Trophoblast cell (in vitro differentiated cells and primary cell): ENCODE data around the gene ARL13B.

Experiments
- DNase-seq, 2 donors: peaks; one replicate each; pipeline ENCODE4 v3.0.0-alpha.2; 2016
- H2AFZ ChIP-seq: 2 replicates; pipeline ENCODE4 v1.6.1; 2013; ENCODE audit warnings: low read length, moderate library complexity, mild to moderate bottlenecking; ENCODE audit not compliant: insufficient read depth, poor library complexity
- H2AK5ac ChIP-seq: 2 replicates; pipeline ENCODE4 v1.6.1; 2013; ENCODE audit warnings: mild to moderate bottlenecking, low read length
- H2BK120ac ChIP-seq: 2 replicates; pipeline ENCODE4 v1.6.1; 2013; ENCODE audit warnings: low read length, mild to moderate bottlenecking, moderate library complexity; ENCODE audit not compliant: insufficient read depth, poor library complexity
- H2BK12ac ChIP-seq: 2 replicates; pipeline ENCODE4 v1.6.1; 2013; ENCODE audit warnings: mild to moderate bottlenecking, low read length, moderate library complexity
- H2BK5ac ChIP-seq: 2 replicates; pipeline ENCODE4 v1.6.1; 2013; ENCODE audit warnings: low read length, low read depth, moderate library complexity, mild to moderate bottlenecking; ENCODE audit not compliant: poor library complexity
- H3K14ac ChIP-seq: 2 replicates; pipeline ENCODE4 v1.6.1; 2013; ENCODE audit warnings: mild to moderate bottlenecking, low read length
- H3K18ac ChIP-seq: 2 replicates; pipeline ENCODE4 v1.6.1; 2013; ENCODE audit warnings: mild to moderate bottlenecking, low read length
- H3K23ac ChIP-seq: 2 replicates; pipeline ENCODE4 v1.6.1; 2013; ENCODE audit warnings: low read length
- H3K27ac ChIP-seq: 2 replicates; pipeline ENCODE4 v1.5.1; 2013; ENCODE audit warnings: low read depth, mild to moderate bottlenecking, inconsistent platforms, low read length, moderate library complexity
- H3K27me3 ChIP-seq: 2 replicates; pipeline ENCODE4 v1.6.1; 2013; ENCODE audit warnings: inconsistent platforms, mild to moderate bottlenecking, low read length, moderate library complexity; ENCODE audit not compliant: insufficient read depth
- H3K36me3 ChIP-seq, 2 experiments: 1 replicate in 1 of 2; 2 replicates in 1 of 2; pipeline ENCODE4 v1.6.1; 2013; ENCODE audit warnings: low read length in 2 of 2, mild to moderate bottlenecking in 2 of 2, moderate library complexity in 1 of 2; ENCODE audit not compliant: insufficient read depth in 2 of 2, control insufficient read depth in 1 of 2
- H3K4ac ChIP-seq: 2 replicates; pipeline ENCODE4 v1.6.1; 2013; ENCODE audit warnings: low read depth, mild to moderate bottlenecking, low read length, moderate library complexity
- H3K4me1 ChIP-seq, 2 experiments: 1 replicate in 1 of 2; 2 replicates in 1 of 2; pipeline ENCODE4 v1.6.1; 2013; ENCODE audit warnings: low read length in 2 of 2, mild to moderate bottlenecking in 2 of 2, moderate library complexity in 1 of 2; ENCODE audit not compliant: insufficient read depth in 2 of 2, control insufficient read depth in 1 of 2
- H3K4me2 ChIP-seq: 2 replicates; pipeline ENCODE4 v1.6.1; 2013; ENCODE audit warnings: inconsistent platforms, mild to moderate bottlenecking, low read length, moderate library complexity
- H3K4me3 ChIP-seq: 2 replicates; pipeline ENCODE4 v1.5.1; 2013; ENCODE audit warnings: mild to moderate bottlenecking, low read depth, low read length, inconsistent platforms
- H3K79me1 ChIP-seq: one replicate; pipeline ENCODE4 v1.6.1; 2013; ENCODE audit warnings: low read length
- H3K79me2 ChIP-seq: 2 replicates; pipeline ENCODE4 v1.6.1; 2013; ENCODE audit warnings: low read length, mild to moderate bottlenecking; ENCODE audit not compliant: control insufficient read depth, insufficient read depth, poor library complexity
- H3K9ac ChIP-seq: 2 replicates; pipeline ENCODE4 v1.6.1; 2013; ENCODE audit warnings: mild to moderate bottlenecking, low read length
- H3K9me3 ChIP-seq: 2 replicates; pipeline ENCODE4 v1.6.1; 2013; ENCODE audit warnings: low read depth, mild to moderate bottlenecking, control low read depth, inconsistent platforms, low read length; ENCODE audit not compliant: insufficient read depth
- H4K12ac ChIP-seq: 2 replicates; pipeline ENCODE4 v1.6.1; 2013; ENCODE audit warnings: low read depth, mild to moderate bottlenecking, low read length, moderate library complexity
- H4K8ac ChIP-seq: 2 replicates; pipeline ENCODE4 v1.6.1; 2013; ENCODE audit warnings: low read depth, mild to moderate bottlenecking, low read length, moderate library complexity
- H4K91ac ChIP-seq: one replicate; pipeline ENCODE4 v1.6.1; 2013; ENCODE audit warnings: low read depth, mild to moderate bottlenecking, low read length, moderate library complexity
- WGBS: extraction: QIAGEN DNeasy Blood & Tissue Kit; methylation state at CpG from one replicate; pipeline ENCODE4 v1.1.7; 2013; ENCODE audit warnings: missing lambda C conversion rate; ENCODE audit not compliant: insufficient read length, insufficient coverage; ENCODE audit errors: extremely low coverage; 5-methylcytosine and 5-hydroxymethylcytosine counted together

ARL13B gene

GRCh38 chr3:94004301-94004910, 24.5 kb downstream of the ARL13B start:
- Histone ChIP-seq H4K91ac (no peak overlapping the region), H3K79me2 (no peaks in the 10 kb centered on the region), H3K9ac (no peak overlapping the region), H3K27ac (no peak overlapping the region), H3K36me3 (no peaks in the 10 kb centered on the region), H3K79me1 (no peaks in the 10 kb centered on the region), H2AK5ac (no peak overlapping the region), H3K18ac (no peak overlapping the region), H3K23ac (no peak overlapping the region), H4K12ac (no peak overlapping the region), H3K9me3 (no peaks in the 10 kb centered on the region), H2BK5ac (no peak overlapping the region), H3K27me3 (no peaks in the 10 kb centered on the region), H2AFZ (no peak overlapping the region), H2BK12ac (no peak overlapping the region), H3K14ac (no peak overlapping the region), H2BK120ac (no peak overlapping the region), H3K4me2 (no peak overlapping the region), H3K4ac (no peak overlapping the region), H3K4me1 (no peaks in the 10 kb centered on the region), H4K8ac (no peak overlapping the region), H3K4me3 (no peak overlapping the region)
- WGBS: no CpG with 5 or more reads among the region's 4 CpGs
- DNase-seq: peak; percentile 4 to 61

- Histone ChIP-seq H3K4ac (no peak overlapping the region), H2BK5ac (no peak overlapping the region), H3K27me3 (no peaks in the 10 kb centered on the region), H2BK120ac (no peak overlapping the region), H3K36me3 (no peaks in the 10 kb centered on the region), H3K4me2 (no peak overlapping the region), H4K8ac (no peak overlapping the region), H3K14ac (no peak overlapping the region), H3K9me3 (no peaks in the 10 kb centered on the region), H2AFZ (no peak overlapping the region), H3K27ac (no peak overlapping the region), H4K91ac (no peak overlapping the region), H3K79me2 (no peaks in the 10 kb centered on the region), H3K23ac (no peak overlapping the region), H3K4me3 (no peak overlapping the region), H3K9ac (no peak overlapping the region), H3K4me1 (no peaks in the 10 kb centered on the region), H2BK12ac (no peak overlapping the region), H3K79me1 (no peaks in the 10 kb centered on the region), H4K12ac (no peak overlapping the region), H3K18ac (no peak overlapping the region), H2AK5ac (no peak overlapping the region)
- DNase-seq: no peak
- WGBS: no CpG with 5 or more reads among the region's 2 CpGs
These were observed 28.3 kb downstream of the ARL13B start for GRCh38 chr3:94008253-94008652.

- Histone ChIP-seq H3K79me2 (no peaks in the 10 kb centered on the region), H3K9me3 (no peaks in the 10 kb centered on the region), H3K4ac (no peak overlapping the region), H3K27ac (no peak overlapping the region), H2BK120ac (no peak overlapping the region), H4K12ac (no peak overlapping the region), H3K18ac (no peak overlapping the region), H2AFZ (no peak overlapping the region), H2AK5ac (no peak overlapping the region), H3K14ac (no peak overlapping the region), H3K9ac (no peak overlapping the region), H2BK12ac (no peak overlapping the region), H3K79me1 (no peaks in the 10 kb centered on the region), H3K4me3 (no peak overlapping the region), H3K4me2 (no peak overlapping the region), H3K27me3 (no peaks in the 10 kb centered on the region), H4K8ac (no peak overlapping the region), H3K36me3 (no peaks in the 10 kb centered on the region), H3K23ac (no peak overlapping the region), H3K4me1 (no peaks in the 10 kb centered on the region), H4K91ac (no peak overlapping the region), H2BK5ac (no peak overlapping the region)
- no peak for DNase-seq
- WGBS: no CpG with 5 or more reads among the region's 2 CpGs
These were observed 29.7 kb downstream of the ARL13B start for GRCh38 chr3:94009608-94010007.

GRCh38 chr3:94011233-94011711, 31.3 kb downstream of the ARL13B start:
- H2BK120ac ChIP-seq: no peak overlapping the region
- H3K79me2 ChIP-seq: no peaks in the 10 kb centered on the region
- no peak overlapping the region for H3K4me3 ChIP-seq
- WGBS: no CpG with 5 or more reads among the region's 3 CpGs
- no peak overlapping the region for H2BK12ac ChIP-seq
- no peak overlapping the region for H3K14ac ChIP-seq
- H4K12ac ChIP-seq: no peak overlapping the region
- H3K27me3 ChIP-seq: no peaks in the 10 kb centered on the region
- no peak overlapping the region for H3K23ac ChIP-seq
- no peak overlapping the region for H2BK5ac ChIP-seq
- no peak for DNase-seq
- H3K4me1 ChIP-seq: no peaks in the 10 kb centered on the region
- no peak overlapping the region for H3K18ac ChIP-seq
- H3K9ac ChIP-seq: no peak overlapping the region
- no peak overlapping the region for H2AK5ac ChIP-seq
- H3K9me3 ChIP-seq: no peaks in the 10 kb centered on the region
- no peak overlapping the region for H3K4ac ChIP-seq
- H2AFZ ChIP-seq: no peak overlapping the region
- H3K27ac ChIP-seq: no peak overlapping the region
- no peak overlapping the region for H4K8ac ChIP-seq
- no peak overlapping the region for H4K91ac ChIP-seq
- H3K79me1 ChIP-seq: no peaks in the 10 kb centered on the region
- H3K4me2 ChIP-seq: no peak overlapping the region
- H3K36me3 ChIP-seq: no peaks in the 10 kb centered on the region
